Measurements from ENCODE around the gene MXD3. TPM values are rescaled to one million over a fixed set of nuclear protein-coding genes. Genes with fewer than 3 reads are reported as not detected.

MXD3 gene
- total RNA-seq, 4 donors from 2014 or later: 4.9 to 19.8 (median 13.2) TPM

DNA sequence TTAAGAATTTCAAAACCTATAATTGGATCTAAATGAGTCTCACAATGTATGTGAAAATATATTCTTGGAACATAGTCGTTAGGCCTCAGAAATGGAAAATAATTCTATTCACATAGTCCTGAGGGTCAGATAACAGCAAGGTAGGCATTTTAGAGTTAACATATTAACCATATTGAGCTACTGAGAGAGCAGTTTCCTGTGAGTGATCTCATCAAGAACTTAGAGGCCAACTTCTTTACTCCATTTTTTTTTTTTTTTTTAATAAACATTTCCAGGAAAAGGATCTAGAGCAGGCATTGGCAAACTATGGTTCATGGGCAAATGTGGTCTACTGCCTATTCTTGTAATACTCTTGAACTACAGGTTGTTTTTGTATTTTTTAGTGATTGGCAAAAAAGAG, 34.8 kb downstream of the MXD3 start:
- 56 to 74% methylated on average over 1 of the region's 1 CpG for WGBS, 2 donors

DNA sequence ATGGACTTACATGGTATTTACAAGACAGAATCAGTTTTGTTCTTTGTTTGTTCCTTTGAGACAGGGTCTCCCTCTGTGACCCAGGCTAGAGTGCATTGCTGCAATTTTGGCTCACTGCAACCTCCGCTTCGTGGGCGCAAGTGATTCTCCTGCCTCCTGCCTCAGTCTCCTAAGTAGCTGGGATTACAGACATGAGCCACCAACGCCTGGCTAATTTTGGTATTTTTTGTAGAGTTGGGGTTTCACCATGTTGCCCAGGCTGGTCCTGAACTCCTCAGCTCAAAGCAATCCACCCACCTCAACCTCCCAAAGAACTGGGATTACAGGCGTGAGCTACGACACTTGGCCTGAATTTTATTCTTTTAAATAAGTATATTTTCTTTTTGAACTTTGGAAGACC, 35.8 kb downstream of the MXD3 start:
- WGBS, 2 donors: 80 to 93% methylated on average over 6 of the region's 6 CpGs
- no peak overlapping the region for H3K4me3 ChIP-seq (ENCODE audit: low read depth, poor library complexity, severe bottlenecking)
- DNase-seq (ENCODE audit: low spot score in 2 of 2): no peak
- intact Hi-C loops (cut with DNase I; ENCODE audit: low total_unique reads): no loop called here
- TF ChIP-seq POLR2A (IDR thresholded peaks at IDR 0.05): no peak
- TF ChIP-seq, protein P1, sequence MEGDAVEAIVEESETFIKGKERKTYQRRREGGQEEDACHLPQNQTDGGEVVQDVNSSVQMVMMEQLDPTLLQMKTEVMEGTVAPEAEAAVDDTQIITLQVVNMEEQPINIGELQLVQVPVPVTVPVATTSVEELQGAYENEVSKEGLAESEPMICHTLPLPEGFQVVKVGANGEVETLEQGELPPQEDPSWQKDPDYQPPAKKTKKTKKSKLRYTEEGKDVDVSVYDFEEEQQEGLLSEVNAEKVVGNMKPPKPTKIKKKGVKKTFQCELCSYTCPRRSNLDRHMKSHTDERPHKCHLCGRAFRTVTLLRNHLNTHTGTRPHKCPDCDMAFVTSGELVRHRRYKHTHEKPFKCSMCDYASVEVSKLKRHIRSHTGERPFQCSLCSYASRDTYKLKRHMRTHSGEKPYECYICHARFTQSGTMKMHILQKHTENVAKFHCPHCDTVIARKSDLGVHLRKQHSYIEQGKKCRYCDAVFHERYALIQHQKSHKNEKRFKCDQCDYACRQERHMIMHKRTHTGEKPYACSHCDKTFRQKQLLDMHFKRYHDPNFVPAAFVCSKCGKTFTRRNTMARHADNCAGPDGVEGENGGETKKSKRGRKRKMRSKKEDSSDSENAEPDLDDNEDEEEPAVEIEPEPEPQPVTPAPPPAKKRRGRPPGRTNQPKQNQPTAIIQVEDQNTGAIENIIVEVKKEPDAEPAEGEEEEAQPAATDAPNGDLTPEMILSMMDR (IDR thresholded peaks at IDR 0.05): no peak

More for the DNA sequence above, 34.8 kb downstream of the MXD3 start:
- intact Hi-C loops (cut with DNase I; ENCODE audit: low total_unique reads): no loop called here
- no peak for DNase-seq (ENCODE audit: low spot score in 2 of 2)
- TF ChIP-seq POLR2A (IDR thresholded peaks at IDR 0.05): no peak
- TF ChIP-seq, protein P1 (IDR thresholded peaks at IDR 0.05): no peak
- no peak overlapping the region for H3K4me3 ChIP-seq (ENCODE audit: low read depth, poor library complexity, severe bottlenecking)

DNA sequence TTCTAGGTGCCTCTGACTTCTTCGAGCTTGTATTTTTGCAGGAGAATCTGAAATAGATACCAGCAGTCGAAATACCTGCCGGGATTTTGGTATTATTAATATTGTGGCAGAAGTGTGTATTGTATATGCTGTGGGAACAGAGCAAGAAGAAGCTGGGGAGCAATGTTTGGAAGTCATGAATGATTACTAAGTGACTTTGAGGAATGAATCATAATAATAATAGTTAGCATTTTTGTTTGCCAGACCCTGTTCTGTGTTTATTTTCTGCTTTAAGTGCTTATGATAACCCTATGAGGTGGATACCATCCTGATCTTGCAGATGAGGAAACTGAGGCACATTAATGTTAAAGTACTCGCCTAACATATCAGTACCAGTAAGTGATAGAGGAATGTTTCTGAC, 40.6 kb downstream of the MXD3 start:
- 78 to 79% methylated on average over 4 of the region's 4 CpGs for WGBS, 2 donors
- DNase-seq (ENCODE audit: low spot score in 2 of 2): no peak
- TF ChIP-seq, protein P1 (IDR thresholded peaks at IDR 0.05): no peak
- TF ChIP-seq POLR2A (IDR thresholded peaks at IDR 0.05): no peak
- H3K4me3 ChIP-seq (ENCODE audit: low read depth, poor library complexity, severe bottlenecking): no peak overlapping the region
- intact Hi-C loops (cut with DNase I; ENCODE audit: low total_unique reads): no loop called here

DNA sequence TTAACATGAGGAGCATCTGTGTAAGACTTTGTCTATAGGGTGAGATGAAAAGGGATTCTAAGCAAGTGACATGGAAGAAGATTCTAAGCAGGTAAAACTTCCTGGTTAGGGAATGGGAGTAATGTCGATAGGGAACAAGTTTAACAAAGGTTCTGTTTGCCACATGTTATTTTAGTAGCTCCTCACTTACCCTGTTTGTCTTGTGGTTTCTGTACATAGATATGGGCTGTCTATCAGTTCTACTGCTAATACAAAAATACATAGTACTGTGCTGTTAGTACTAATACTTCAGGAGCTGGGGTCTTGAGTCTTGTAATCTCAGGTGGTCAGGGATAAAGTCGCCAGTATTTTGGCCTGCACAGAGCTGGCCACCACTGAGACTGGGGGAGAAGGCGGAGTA, 41.0 kb downstream of the MXD3 start:
- TF ChIP-seq POLR2A (IDR thresholded peaks at IDR 0.05): no peak
- intact Hi-C loops (cut with DNase I; ENCODE audit: low total_unique reads): no loop called here
- no peak overlapping the region for H3K4me3 ChIP-seq (ENCODE audit: low read depth, poor library complexity, severe bottlenecking)
- no peak for DNase-seq (ENCODE audit: low spot score in 2 of 2)
- WGBS, 2 donors: 69 to 80% methylated on average over 3 of the region's 3 CpGs

DNA sequence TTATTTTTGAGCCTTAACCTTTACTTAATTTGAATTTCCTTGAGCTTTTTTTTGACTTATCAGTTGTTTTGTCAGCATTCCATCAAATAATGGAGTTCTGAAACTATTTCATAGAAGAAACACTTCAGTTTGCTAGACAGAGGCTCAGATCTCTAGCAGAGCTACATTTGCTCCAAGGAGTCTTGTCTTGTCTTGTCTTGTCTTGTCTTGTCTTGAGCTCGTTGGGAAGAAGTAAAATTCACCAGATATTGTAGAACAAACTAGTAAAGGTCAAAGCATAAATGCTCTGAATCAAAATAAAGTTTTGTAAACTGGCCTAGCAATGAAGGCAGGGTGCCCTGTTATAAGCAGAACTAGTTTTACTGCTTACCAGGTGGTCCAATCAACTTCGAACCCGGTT, 41.7 kb downstream of the MXD3 start:
- no peak overlapping the region for H3K4me3 ChIP-seq (ENCODE audit: low read depth, poor library complexity, severe bottlenecking)
- DNase-seq (ENCODE audit: low spot score in 2 of 2): no peak
- WGBS, 2 donors: 42 to 59% methylated on average over 3 of the region's 3 CpGs
- TF ChIP-seq, protein P1 (IDR thresholded peaks at IDR 0.05): no peak
- no peak for TF ChIP-seq POLR2A (IDR thresholded peaks at IDR 0.05)
- intact Hi-C loops (cut with DNase I; ENCODE audit: low total_unique reads): no loop called here

DNA sequence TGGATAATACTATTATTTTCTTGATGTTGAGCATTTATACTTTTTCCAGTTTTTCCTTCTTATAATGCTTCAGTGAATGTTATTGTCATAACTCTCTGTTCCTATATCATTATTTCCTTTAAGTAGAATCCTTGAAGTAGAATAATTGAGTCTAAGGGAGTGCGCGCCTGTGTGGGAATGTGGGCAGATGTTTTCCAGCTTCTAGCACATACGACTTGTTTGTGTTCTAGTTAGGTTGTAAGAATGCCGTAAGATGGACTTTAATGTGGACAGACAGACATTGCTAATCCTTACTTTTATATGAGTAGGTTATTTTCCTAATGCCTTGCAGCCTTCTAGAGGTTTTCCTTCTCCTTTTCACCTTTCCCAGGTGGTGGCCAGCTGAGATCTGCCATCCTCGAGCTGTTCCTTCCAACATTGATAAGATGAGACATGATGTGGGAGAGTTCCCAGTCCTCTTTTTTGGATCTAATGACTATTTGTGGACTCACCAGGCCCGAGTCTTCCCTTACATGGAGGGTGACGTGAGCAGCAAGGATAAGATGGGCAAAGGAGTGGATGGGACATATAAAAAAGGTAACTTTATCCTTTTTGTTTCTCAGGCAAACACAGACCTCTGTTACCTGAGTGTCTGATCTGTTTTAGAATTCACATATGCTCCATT, 42.3 kb downstream of the MXD3 start:
- intact Hi-C loops (cut with DNase I; ENCODE audit: low total_unique reads): no loop called here
- H3K4me3 ChIP-seq (ENCODE audit: low read depth, poor library complexity, severe bottlenecking): no peak overlapping the region
- no peak for DNase-seq (ENCODE audit: low spot score in 2 of 2)
- WGBS, 2 donors: 91 to 94% methylated on average over 7 of the region's 7 CpGs
- TF ChIP-seq, protein P1 (IDR thresholded peaks at IDR 0.05): no peak
- no peak for TF ChIP-seq POLR2A (IDR thresholded peaks at IDR 0.05)
